Activated CD8-positive, alpha-beta T cell treated with anti-CD3 and anti-CD28 coated beads for 36 hours (primary cell): ENCODE measurements around the gene ZFP1. TPM values are rescaled to one million over a fixed set of nuclear protein-coding genes. Genes with fewer than 3 reads are reported as not detected.

Source experiments
- ATAC-seq: fragments of 200-7000 bp; cut with Tn5 transposase; one replicate; pipeline ENCODE4 v1.10.0; 2021; ENCODE audit warnings: mild to moderate bottlenecking, moderate library complexity
- CTCF ChIA-PET: fragments of 350-600 bp; sonication (Branson Sonifier 250); formaldehyde crosslinking; loops from one replicate; lab custom pipeline; 2021; ENCODE audit warnings: antibody characterized with exemption; lab: Charles Lee
- POLR2A ChIA-PET: fragments of 350-600 bp; sonication (Branson Sonifier 250); formaldehyde crosslinking; loops from one replicate; lab custom pipeline; 2021; ENCODE audit warnings: antibody characterized with exemption; lab: Charles Lee
- DNase-seq: peaks from one replicate; pipeline ENCODE4 v3.0.0-alpha.2; 2020
- H3K27ac Mint-ChIP-seq: one replicate; pipeline ENCODE4 v1.8.0; 2021; ENCODE audit warnings: mild to moderate bottlenecking, mixed read lengths
- H3K27me3 Mint-ChIP-seq: one replicate; pipeline ENCODE4 v1.8.0; 2021; ENCODE audit warnings: mixed read lengths
- H3K36me3 Mint-ChIP-seq: one replicate; pipeline ENCODE4 v1.8.0; 2021; ENCODE audit warnings: low read depth, mixed read lengths
- H3K4me1 Mint-ChIP-seq: one replicate; pipeline ENCODE4 v1.8.0; 2021; ENCODE audit warnings: low read depth, mixed read lengths
- H3K4me3 Mint-ChIP-seq: one replicate; pipeline ENCODE4 v1.8.0; 2021; ENCODE audit warnings: mild to moderate bottlenecking, moderate library complexity, mixed read lengths
- H3K9me3 Mint-ChIP-seq: one replicate; pipeline ENCODE4 v1.8.0; 2021; ENCODE audit warnings: mixed read lengths
- intact Hi-C: fragments of 100-400 bp; cut with micrococcal nuclease; formaldehyde crosslinking; loops from one replicate; pipeline ENCODE4 v1.10.0; 2022
- total RNA-seq, 2 experiments: library from RNA; stranded (reverse); gene quantifications; one replicate each; pipeline ENCODE4 v1.2.3, GENCODE V29; 2021
- TF ChIP-seq, protein P1 (sequence below): fragments of 200-600 bp; IDR thresholded peaks from one replicate; pipeline ENCODE4 v1.8.0; 2022; ENCODE audit warnings: antibody characterized with exemption, mild to moderate bottlenecking

Gene ZFP1
- total RNA-seq, 2 experiments from 2014 or later: 19.8 to 23.9 TPM

DNA sequence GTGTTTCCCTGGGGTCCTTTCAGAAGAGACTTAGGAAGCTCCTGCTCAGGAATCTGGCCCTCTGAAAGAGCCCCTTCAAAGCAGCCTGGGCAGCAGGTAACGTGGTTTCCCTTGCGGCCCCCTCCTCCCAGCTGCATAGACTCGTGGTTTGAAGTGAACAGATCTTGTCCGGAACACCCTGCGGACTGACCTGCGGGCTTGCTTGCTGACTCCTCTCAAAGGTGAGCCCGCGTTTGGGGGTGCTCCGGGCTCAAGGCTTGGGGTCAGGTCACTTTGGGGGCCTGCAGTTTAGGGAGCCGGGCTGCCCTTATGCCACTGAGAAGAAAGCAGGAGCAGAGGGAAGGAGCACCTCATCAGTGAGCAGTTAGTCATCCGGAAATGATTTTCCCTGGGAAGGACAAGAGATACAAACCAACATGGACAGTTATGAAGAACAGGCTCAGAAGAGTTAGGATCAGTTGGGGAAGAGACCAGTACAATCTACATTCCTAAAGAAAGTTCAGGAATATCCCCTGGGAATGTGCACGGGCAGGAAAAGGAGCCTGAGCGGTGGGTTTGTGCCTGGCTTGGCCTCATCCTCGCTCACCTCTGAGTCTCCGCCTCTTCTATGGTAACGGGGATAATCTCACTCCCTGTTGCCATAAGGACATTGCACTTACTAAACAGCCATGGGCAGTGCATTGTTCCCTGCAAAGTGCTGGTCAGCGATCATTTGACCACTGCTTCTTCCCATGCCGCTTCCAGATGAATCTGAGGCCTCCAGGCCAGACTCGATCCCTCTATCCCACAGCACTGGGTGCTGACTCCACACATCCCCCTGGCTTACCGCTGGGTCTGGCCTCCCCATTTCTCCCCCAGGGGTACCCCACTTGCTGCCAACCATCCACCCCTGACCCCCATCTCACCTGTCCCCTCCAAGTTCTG, 41.7 kb upstream of the ZFP1 start:
- no peak for DNase-seq
- no peak overlapping the region for H3K4me3 Mint-ChIP-seq
- H3K36me3 Mint-ChIP-seq: peaks cover 10% of the 10 kb centered on the region
- H3K27ac Mint-ChIP-seq: no peak overlapping the region
- peaks cover 3% of the 10 kb centered on the region for H3K9me3 Mint-ChIP-seq
- TF ChIP-seq, protein P1, sequence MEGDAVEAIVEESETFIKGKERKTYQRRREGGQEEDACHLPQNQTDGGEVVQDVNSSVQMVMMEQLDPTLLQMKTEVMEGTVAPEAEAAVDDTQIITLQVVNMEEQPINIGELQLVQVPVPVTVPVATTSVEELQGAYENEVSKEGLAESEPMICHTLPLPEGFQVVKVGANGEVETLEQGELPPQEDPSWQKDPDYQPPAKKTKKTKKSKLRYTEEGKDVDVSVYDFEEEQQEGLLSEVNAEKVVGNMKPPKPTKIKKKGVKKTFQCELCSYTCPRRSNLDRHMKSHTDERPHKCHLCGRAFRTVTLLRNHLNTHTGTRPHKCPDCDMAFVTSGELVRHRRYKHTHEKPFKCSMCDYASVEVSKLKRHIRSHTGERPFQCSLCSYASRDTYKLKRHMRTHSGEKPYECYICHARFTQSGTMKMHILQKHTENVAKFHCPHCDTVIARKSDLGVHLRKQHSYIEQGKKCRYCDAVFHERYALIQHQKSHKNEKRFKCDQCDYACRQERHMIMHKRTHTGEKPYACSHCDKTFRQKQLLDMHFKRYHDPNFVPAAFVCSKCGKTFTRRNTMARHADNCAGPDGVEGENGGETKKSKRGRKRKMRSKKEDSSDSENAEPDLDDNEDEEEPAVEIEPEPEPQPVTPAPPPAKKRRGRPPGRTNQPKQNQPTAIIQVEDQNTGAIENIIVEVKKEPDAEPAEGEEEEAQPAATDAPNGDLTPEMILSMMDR: no peak
- POLR2A ChIA-PET: no interaction called here
- intact Hi-C loops: loop anchor here (5.0 kb wide), 1 partner anchor 34 kb away; no protein-coding TSS in a partner anchor
- H3K4me1 Mint-ChIP-seq: peaks cover 52% of the 10 kb centered on the region
- no peaks in the 10 kb centered on the region for H3K27me3 Mint-ChIP-seq
- ATAC-seq: no peak
- CTCF ChIA-PET: interaction anchor here (1.5 kb wide), 1 partner anchor 108 kb away, joined by 6 read pairs; the partner anchor contains the start of gene ZNRF1

DNA sequence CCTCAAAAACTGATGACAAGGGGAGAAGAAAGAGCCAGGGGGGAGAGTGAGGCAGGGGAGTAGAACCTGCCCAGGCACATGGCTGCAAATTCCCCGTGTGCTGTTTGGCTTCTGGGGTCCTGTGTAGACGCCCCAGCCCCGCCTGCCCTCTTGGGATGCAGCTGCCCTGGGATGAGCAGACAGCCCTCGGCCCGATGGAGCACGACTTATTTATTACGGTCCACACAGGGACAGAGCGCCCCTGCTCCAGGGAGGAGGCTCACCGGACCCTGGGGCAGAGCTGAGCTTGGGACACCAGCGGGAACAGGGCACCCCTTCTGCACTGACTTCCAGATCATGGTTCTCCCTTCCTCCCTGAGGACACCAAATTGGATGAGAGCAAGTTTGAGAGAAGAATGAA, 40.8 kb upstream of the ZFP1 start:
- H3K9me3 Mint-ChIP-seq: peaks cover 3% of the 10 kb centered on the region
- H3K36me3 Mint-ChIP-seq: peaks cover 10% of the 10 kb centered on the region
- no peak overlapping the region for H3K4me3 Mint-ChIP-seq
- intact Hi-C loops: loop anchor here (5.0 kb wide), 1 partner anchor 35 kb away; no protein-coding TSS in a partner anchor
- TF ChIP-seq, protein P1: no peak
- peaks cover 57% of the 10 kb centered on the region for H3K4me1 Mint-ChIP-seq
- no peak for ATAC-seq
- DNase-seq: no peak
- H3K27ac Mint-ChIP-seq: no peak overlapping the region
- POLR2A ChIA-PET: no interaction called here
- peaks cover 4% of the 10 kb centered on the region for H3K27me3 Mint-ChIP-seq
- CTCF ChIA-PET: interaction anchor here (3.2 to 6.5 kb wide), 3 partner anchors 8 to 112 kb away, joined by 12 to 158 read pairs (median 48); partner anchors contain the start of gene ZNRF1

DNA sequence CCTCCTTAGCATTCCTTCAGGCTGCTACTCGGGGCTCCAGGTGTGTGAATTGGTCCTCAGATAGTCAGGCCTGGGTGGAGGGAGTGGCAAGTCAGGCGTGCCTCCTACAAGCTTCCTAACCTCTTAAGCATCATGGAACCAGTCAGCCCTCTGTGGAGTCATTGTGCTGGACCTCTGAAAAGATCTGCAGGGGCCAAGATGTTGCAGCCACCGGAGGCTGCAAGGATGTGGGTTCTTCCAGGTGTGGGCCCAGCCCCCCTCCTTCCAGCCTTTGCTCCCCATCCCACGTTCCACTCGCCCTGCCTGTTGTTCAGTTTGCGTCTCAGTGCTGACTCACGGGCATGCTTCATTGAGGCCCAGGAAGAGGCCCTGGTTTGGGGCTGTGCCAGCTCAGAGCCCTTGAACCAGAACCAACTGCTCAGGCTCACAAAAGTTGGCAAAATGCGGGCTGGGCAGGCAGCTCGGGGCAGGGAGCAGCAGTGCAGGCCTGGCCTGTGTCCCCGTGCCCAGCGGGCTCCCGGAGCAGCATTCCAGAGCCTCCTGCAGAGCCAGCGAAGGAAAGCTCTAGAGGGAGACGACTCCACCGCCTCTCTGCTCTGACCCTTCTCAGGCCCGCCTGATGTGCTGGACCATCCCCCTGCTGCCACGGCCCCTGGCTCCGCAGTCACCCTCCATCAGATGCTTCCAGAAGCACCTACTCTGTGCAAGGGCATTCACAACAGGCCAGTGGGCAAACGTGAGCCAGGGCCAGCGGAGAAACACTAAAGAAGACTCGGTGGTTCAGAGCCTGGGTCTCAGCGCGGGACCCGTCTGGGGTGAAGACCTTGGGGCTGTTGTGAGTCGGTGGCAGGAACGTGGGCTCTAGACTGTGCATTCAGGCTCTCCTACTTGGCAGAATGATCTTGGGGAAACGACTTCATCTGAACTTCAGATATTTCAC, 39.3 kb upstream of the ZFP1 start:
- H3K4me1 Mint-ChIP-seq: peaks cover 58% of the 10 kb centered on the region
- peaks cover 8% of the 10 kb centered on the region for H3K36me3 Mint-ChIP-seq
- TF ChIP-seq, protein P1: no peak
- DNase-seq (peak; percentile 92), ATAC-seq (peak; percentile 72)
- intact Hi-C loops: loop anchor here (5.0 kb wide), 1 partner anchor 37 kb away; no protein-coding TSS in a partner anchor
- CTCF ChIA-PET: interaction anchor here (0.8 to 6.5 kb wide), 7 partner anchors 10 to 113 kb away, joined by 3 to 158 read pairs (median 12); partner anchors contain the start of gene ZNRF1
- H3K27me3 Mint-ChIP-seq: peaks cover 10% of the 10 kb centered on the region
- peak overlapping the region; percentile 46 for H3K27ac Mint-ChIP-seq
- POLR2A ChIA-PET: interaction anchor here (1.2 to 3.1 kb wide), 4 partner anchors 10 to 124 kb away, joined by 3 to 25 read pairs (median 12); partner anchors contain the start of genes WDR59 and ZNRF1
- peak overlapping the region; percentile 74 for H3K4me3 Mint-ChIP-seq
- H3K9me3 Mint-ChIP-seq: peaks cover 3% of the 10 kb centered on the region

DNA sequence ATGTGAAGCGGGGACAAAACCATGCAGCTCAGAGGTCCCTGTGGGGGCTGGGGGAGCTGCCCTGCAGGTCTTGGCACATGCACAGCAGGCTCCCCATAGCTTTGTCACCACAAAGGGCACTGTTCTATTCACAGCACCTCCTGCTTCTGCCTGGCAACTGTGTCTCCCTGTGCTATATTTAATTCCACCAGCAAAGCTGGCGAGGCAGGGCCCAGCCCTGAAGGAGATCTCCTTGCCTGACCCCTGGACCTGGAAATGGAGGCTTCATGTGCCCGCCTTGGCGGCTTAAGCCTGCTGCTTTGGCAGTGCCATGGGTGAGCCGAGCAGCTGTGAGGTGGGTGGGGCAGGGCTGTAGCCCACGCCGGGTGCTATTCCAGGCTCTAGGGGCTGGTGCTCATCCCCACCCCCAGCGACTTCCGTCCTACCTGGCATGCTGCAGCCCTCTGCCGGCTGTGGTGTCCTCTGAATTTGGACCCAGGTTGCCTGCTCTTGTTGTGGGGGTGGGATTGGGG, 38.5 kb upstream of the ZFP1 start:
- peaks cover 58% of the 10 kb centered on the region for H3K4me1 Mint-ChIP-seq
- H3K36me3 Mint-ChIP-seq: peaks cover 3% of the 10 kb centered on the region
- H3K27ac Mint-ChIP-seq: peak overlapping the region; percentile 46
- peaks cover 10% of the 10 kb centered on the region for H3K27me3 Mint-ChIP-seq
- POLR2A ChIA-PET: interaction anchor here (1.4 to 3.1 kb wide), 4 partner anchors 11 to 111 kb away, joined by 3 to 25 read pairs (median 12); partner anchors contain the start of gene ZNRF1
- TF ChIP-seq, protein P1: no peak
- CTCF ChIA-PET: interaction anchor here (0.8 to 6.5 kb wide), 7 partner anchors 10 to 114 kb away, joined by 3 to 158 read pairs (median 12); partner anchors contain the start of gene ZNRF1
- ATAC-seq (no peak), DNase-seq (peak; percentile 32)
- intact Hi-C loops: loop anchor here (2.0 to 10.0 kb wide), 3 partner anchors 37 to 295 kb away; partner anchors contain the start of gene ZNRF1
- no peaks in the 10 kb centered on the region for H3K9me3 Mint-ChIP-seq
- H3K4me3 Mint-ChIP-seq: peak overlapping the region; percentile 74
